Effector memory CD8-positive, alpha-beta T cell (primary cell): ENCODE results near the gene DLG2.

Experiments used
- ATAC-seq: fragments of 150-1000 bp; cut with Tn5 transposase; replicated peaks from 2 replicates; pipeline ENCODE4 v1.10.0; 2021; ENCODE audit warnings: mild to moderate bottlenecking, moderate library complexity
- DNase-seq, 3 experiments: peaks; one replicate each; pipeline ENCODE4 v3.0.0; 2021
- H3K27ac Mint-ChIP-seq, 2 donors: one replicate each; pipeline ENCODE4 v1.8.0; 2022; ENCODE audit warnings: mild to moderate bottlenecking in 2 of 2, mixed read lengths in 2 of 2, moderate library complexity in 2 of 2
- H3K27me3 Mint-ChIP-seq, 2 donors: one replicate each; pipeline ENCODE4 v1.8.0; 2022; ENCODE audit warnings: mixed read lengths in 2 of 2
- H3K36me3 Mint-ChIP-seq: one replicate; pipeline ENCODE4 v1.8.0; 2022; ENCODE audit warnings: mild to moderate bottlenecking, moderate library complexity, mixed read lengths; ENCODE audit not compliant: insufficient read depth
- H3K4me1 Mint-ChIP-seq, 2 donors: one replicate each; pipeline ENCODE4 v1.8.0; 2022; ENCODE audit warnings: low read depth in 2 of 2, mixed read lengths in 2 of 2
- H3K4me3 Mint-ChIP-seq, 2 donors: one replicate each; pipeline ENCODE4 v1.8.0; 2022; ENCODE audit warnings: mild to moderate bottlenecking in 2 of 2, mixed read lengths in 2 of 2, moderate library complexity in 2 of 2
- H3K9me3 Mint-ChIP-seq, 2 donors: one replicate each; pipeline ENCODE4 v1.8.0; 2022; ENCODE audit warnings: mixed read lengths in 2 of 2

Gene DLG2

DNA sequence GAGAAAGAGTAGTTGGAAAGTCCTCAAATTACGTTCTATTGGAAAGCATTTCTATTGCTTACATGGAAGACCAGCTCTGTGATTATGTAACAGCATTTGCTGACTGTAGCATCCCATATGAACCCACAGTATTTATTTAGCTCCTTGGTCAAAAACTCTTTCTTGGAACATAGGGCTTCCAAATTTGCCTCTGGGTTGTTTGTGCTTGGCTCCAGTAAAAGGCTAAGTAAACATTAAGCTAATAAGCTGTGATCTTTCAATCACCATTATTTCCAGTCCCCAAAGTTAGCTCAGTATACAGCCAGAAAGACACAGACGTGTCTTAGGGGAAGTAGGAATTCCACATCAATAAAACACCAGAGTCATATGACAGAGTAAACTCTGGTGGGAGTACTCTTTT lies 668.8 kb downstream of the DLG2 start:
- Mint-ChIP-seq H3K4me1 (no peaks in the 10 kb centered on the region), H3K4me3 (no peak overlapping the region), H3K27ac (no peak overlapping the region), H3K27me3 (no peaks in the 10 kb centered on the region), H3K9me3 (peaks cover 7 to 9% of the 10 kb centered on the region in 2 donors), H3K36me3 (no peaks in the 10 kb centered on the region)
- no peak for DNase-seq
- ATAC-seq, result no peak

DNA sequence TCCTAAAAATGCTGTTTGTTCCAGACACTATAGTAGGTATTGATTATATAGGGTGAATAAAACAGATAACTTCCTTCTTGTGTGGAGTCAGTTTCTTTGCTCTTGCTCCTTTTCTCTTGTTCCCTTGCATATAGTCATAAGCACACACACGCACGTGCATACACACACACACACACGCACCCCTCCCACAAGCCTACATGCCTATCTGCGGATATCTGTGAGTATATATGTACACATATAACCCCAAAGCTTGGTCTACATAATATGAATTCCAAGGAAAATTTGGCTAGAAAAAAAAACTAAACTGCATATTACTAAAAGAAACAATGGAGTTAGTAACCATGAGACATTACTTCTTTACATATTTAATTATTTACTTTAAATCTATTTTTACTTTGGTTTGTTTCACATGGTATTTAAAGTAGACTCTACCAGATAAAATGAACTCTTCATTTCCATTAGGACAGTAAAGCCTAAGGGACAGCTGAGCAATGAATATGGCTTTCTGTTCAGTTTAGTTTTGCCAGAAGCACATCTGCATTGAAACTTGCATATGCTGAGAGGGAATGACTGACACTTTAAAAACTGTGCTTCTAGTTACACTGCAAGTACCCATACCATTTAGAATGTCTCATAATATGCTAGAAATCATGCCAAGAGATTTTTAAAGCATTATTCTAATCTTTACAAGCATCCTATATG lies 676.4 kb downstream of the DLG2 start:
- H3K27me3 Mint-ChIP-seq, result no peaks in the 10 kb centered on the region
- ATAC-seq (no peak), DNase-seq (no peak)
- H3K4me3 Mint-ChIP-seq, result no peak overlapping the region
- peaks cover 4% of the 10 kb centered on the region for H3K36me3 Mint-ChIP-seq
- H3K9me3 Mint-ChIP-seq, result peaks cover 11 to 13% of the 10 kb centered on the region in 2 donors
- H3K27ac Mint-ChIP-seq, result no peak overlapping the region
- no peaks in the 10 kb centered on the region for H3K4me1 Mint-ChIP-seq

GRCh38 chr11:84947970-84948580 lies 679.1 kb downstream of the DLG2 start:
- DNase-seq (no peak), ATAC-seq (no peak)
- H3K4me3 Mint-ChIP-seq, result no peak overlapping the region
- no peak overlapping the region for H3K27ac Mint-ChIP-seq
- H3K27me3 Mint-ChIP-seq, result no peaks in the 10 kb centered on the region
- peaks cover 12 to 28% of the 10 kb centered on the region in 2 donors for H3K9me3 Mint-ChIP-seq
- H3K4me1 Mint-ChIP-seq, result no peaks in the 10 kb centered on the region
- peaks cover 4% of the 10 kb centered on the region for H3K36me3 Mint-ChIP-seq

- Mint-ChIP-seq H3K4me3 (no peak overlapping the region), H3K36me3 (peaks cover 1% of the 10 kb centered on the region), H3K4me1 (no peaks in the 10 kb centered on the region), H3K27me3 (no peaks in the 10 kb centered on the region), H3K27ac (no peak overlapping the region), H3K9me3 (peaks cover 12 to 34% of the 10 kb centered on the region in 2 donors)
- DNase-seq (no peak), ATAC-seq (no peak)
These were observed 680.1 kb downstream of the DLG2 start for GRCh38 chr11:84947070-84947469.

DNA sequence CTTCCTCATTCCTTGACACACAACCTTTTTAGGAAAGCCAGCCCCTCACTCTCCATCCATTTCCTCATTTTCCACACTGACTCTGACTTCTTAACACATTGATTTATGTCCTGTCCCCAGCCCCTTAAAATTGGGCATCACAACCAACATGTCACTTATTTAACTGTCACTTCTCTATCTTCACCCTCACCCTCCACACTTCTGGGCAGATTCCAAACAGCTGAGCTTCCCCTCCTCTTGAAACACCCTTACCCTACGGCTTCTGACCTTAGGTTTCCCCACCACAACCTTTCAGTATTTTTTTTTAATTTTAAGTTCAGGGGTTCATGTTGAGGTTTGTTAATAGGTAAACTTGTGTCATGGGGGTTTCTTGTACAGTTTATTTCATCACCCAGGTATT lies 696.3 kb downstream of the DLG2 start:
- H3K4me3 Mint-ChIP-seq, result no peak overlapping the region
- no peaks in the 10 kb centered on the region for H3K4me1 Mint-ChIP-seq
- no peaks in the 10 kb centered on the region for H3K36me3 Mint-ChIP-seq
- peaks cover 11 to 22% of the 10 kb centered on the region in 2 donors for H3K9me3 Mint-ChIP-seq
- H3K27me3 Mint-ChIP-seq, result no peaks in the 10 kb centered on the region
- ATAC-seq (no peak), DNase-seq (no peak)
- H3K27ac Mint-ChIP-seq, result no peak overlapping the region

DNA sequence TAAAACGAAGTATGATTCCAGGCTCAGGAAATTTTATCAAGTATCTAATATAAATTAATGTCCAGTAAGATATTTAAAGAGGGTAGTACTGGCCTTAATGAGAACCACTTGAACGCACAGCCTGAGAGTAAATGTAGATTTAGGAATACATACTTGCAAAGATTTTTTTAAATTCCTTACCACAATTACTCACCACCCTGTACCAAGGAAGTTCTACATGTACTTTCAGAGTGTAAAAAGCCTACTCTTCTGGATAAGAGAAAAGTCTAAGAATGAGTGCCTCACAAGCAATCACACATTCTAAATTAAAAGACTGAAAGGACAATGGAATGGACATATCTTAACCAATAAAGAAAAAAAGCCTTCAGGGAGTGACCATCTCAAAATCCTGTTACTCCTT lies 697.4 kb downstream of the DLG2 start:
- no peak for ATAC-seq
- no peaks in the 10 kb centered on the region for H3K4me1 Mint-ChIP-seq

DNA sequence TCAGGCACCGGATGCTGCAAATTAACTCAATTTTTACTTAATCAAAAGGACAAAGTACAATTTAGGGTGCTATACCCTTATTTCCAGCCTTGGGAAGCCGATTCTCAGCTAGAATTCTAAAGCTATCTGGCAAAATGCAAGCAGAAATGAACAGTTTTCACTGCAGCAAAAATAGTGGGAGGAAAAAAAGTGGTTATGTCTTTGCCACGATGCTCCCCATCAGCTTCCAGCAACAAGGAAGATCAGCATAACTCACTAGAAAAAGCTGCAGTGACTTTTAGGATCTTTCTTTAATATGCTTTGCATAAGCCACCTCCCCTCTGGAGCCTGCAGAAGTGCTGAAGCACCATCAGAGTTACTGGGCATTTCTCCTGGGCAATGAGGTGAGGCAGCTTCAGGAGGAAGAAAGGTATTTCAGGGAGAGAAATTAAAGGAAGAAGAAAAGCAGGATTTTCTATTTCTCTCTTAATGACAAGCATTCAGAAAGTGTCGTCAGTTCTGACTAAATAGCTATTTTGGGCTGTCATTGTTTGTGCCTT lies 702.9 kb downstream of the DLG2 start:
- Mint-ChIP-seq H3K27ac (no peak overlapping the region), H3K36me3 (no peaks in the 10 kb centered on the region)

More for the DNA sequence above, 697.4 kb downstream of the DLG2 start:
- Mint-ChIP-seq H3K4me3 (no peak overlapping the region), H3K27ac (no peak overlapping the region), H3K27me3 (no peaks in the 10 kb centered on the region), H3K36me3 (no peaks in the 10 kb centered on the region), H3K9me3 (peaks cover 9 to 17% of the 10 kb centered on the region in 2 donors)
- DNase-seq, result no peak

DNA sequence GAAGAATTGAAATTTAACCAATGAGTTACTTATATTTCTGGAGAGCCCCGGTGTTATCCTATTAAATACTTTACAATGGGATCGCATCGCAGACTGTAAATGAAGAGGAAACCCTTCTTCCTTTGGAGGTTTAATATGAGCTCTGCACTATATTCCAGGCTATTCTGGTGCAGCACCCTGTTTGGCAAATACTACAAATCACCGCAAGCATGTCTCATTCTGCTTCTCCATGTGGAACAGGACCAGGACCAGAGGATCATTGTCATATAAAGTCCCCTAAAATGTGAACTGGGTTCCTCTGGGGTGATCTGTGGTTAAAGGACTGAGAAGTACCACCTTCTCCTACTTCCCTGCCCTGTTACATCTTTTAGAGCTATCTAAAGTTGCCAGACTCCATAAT lies 703.7 kb downstream of the DLG2 start:
- no peak overlapping the region for H3K4me3 Mint-ChIP-seq
- no peak overlapping the region for H3K27ac Mint-ChIP-seq
- H3K4me1 Mint-ChIP-seq, result no peaks in the 10 kb centered on the region
- DNase-seq (no peak), ATAC-seq (no peak)
- H3K36me3 Mint-ChIP-seq, result no peaks in the 10 kb centered on the region
- H3K27me3 Mint-ChIP-seq, result no peaks in the 10 kb centered on the region
- peaks cover 3 to 7% of the 10 kb centered on the region in 2 donors for H3K9me3 Mint-ChIP-seq

More for the DNA sequence above, 702.9 kb downstream of the DLG2 start:
- DNase-seq (no peak), ATAC-seq (no peak)
- H3K4me1 Mint-ChIP-seq, result no peaks in the 10 kb centered on the region
- peaks cover 3 to 7% of the 10 kb centered on the region in 2 donors for H3K9me3 Mint-ChIP-seq
- no peaks in the 10 kb centered on the region for H3K27me3 Mint-ChIP-seq
- no peak overlapping the region for H3K4me3 Mint-ChIP-seq

- Mint-ChIP-seq H3K27ac (no peak overlapping the region), H3K4me1 (no peaks in the 10 kb centered on the region), H3K27me3 (no peaks in the 10 kb centered on the region), H3K36me3 (no peaks in the 10 kb centered on the region), H3K9me3 (peaks cover 6 to 7% of the 10 kb centered on the region in 2 donors), H3K4me3 (no peak overlapping the region)
- ATAC-seq (no peak), DNase-seq (no peak)
These were observed 704.3 kb downstream of the DLG2 start for GRCh38 chr11:84922836-84923235.

GRCh38 chr11:84922212-84922805 lies 704.8 kb downstream of the DLG2 start:
- Mint-ChIP-seq H3K4me1 (no peaks in the 10 kb centered on the region), H3K4me3 (no peak overlapping the region), H3K27ac (no peak overlapping the region), H3K36me3 (no peaks in the 10 kb centered on the region), H3K27me3 (no peaks in the 10 kb centered on the region), H3K9me3 (peaks cover 6 to 7% of the 10 kb centered on the region in 2 donors)
- no peak for DNase-seq
- no peak for ATAC-seq

DNA sequence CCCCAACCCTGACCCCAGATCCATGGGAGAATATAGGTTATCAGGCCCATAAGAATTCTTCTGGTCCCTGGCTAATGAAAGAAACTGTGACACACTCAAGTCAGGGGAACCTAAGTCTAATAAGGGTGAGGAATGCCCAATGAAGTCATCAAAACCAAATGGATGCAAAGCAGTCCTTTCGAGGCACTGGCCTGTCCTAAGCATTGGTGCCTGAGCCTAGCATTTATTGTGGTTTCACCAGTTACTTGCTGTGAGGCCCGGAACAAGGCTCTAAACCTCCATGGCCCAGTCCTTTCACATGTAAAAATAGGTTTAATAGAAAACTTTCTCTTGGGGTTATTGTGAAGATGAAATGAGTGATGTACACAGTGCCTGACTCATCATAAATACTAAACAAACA lies 712.6 kb downstream of the DLG2 start:
- no peaks in the 10 kb centered on the region for H3K27me3 Mint-ChIP-seq
- H3K9me3 Mint-ChIP-seq, result peaks cover 7 to 14% of the 10 kb centered on the region in 2 donors
- no peaks in the 10 kb centered on the region for H3K4me1 Mint-ChIP-seq
- DNase-seq, result no peak
- ATAC-seq, result no peak
- no peak overlapping the region for H3K27ac Mint-ChIP-seq
- H3K36me3 Mint-ChIP-seq, result no peaks in the 10 kb centered on the region
- no peak overlapping the region for H3K4me3 Mint-ChIP-seq

DNA sequence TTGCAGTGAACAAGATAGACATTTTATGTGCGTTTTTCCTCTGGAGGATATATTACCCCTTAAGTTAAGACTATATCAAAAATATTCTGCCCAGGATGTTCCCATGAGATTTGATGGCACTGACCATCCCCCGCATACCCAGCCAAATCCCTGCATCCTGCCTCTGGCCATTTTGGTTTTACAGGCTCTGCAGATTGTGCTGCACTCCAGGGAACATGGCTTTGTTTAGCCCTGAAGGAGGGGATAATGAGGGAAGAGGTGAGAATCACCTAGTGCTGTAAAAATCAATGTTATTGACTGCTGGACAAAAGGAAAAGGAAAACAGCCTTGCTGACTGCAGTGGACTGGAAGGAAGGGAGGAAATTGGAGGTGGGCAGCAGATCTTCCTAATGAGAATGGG lies 717.4 kb downstream of the DLG2 start:
- Mint-ChIP-seq H3K36me3 (no peaks in the 10 kb centered on the region), H3K4me1 (no peaks in the 10 kb centered on the region), H3K27me3 (no peaks in the 10 kb centered on the region), H3K27ac (no peak overlapping the region), H3K9me3 (peaks cover 6% of the 10 kb centered on the region in 2 donors), H3K4me3 (no peak overlapping the region)
- ATAC-seq (no peak), DNase-seq (no peak)

DNA sequence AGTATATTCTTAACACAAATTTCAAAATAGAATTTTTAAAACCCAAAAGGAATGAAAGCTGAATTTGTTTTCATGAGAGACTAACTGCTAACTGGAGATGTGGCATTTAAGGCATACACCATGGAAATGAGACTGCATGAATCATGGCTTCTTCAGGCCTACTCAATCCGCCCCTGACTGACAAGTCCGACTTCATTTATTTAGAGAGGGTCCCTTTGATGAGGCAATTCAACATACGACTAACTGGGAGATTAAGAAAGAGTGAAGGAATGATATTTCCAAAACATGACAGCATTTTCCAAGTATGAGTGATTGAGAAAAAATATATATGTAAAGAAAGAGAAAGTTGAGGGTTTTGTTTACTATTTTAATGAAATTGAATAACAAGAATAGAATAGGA lies 720.1 kb downstream of the DLG2 start:
- DNase-seq, result no peak
- ATAC-seq, result no peak

GRCh38 chr11:84905411-84905810 lies 721.7 kb downstream of the DLG2 start:
- Mint-ChIP-seq H3K4me3 (no peak overlapping the region), H3K36me3 (no peaks in the 10 kb centered on the region), H3K9me3 (peaks cover under 1 to 17% of the 10 kb centered on the region in 2 donors), H3K27ac (no peak overlapping the region), H3K27me3 (no peaks in the 10 kb centered on the region), H3K4me1 (no peaks in the 10 kb centered on the region)
- ATAC-seq, result no peak
- no peak for DNase-seq

More for the DNA sequence above, 720.1 kb downstream of the DLG2 start:
- H3K9me3 Mint-ChIP-seq, result peaks cover 6 to 17% of the 10 kb centered on the region in 2 donors
- H3K27me3 Mint-ChIP-seq, result no peaks in the 10 kb centered on the region
- no peak overlapping the region for H3K4me3 Mint-ChIP-seq
- no peaks in the 10 kb centered on the region for H3K4me1 Mint-ChIP-seq
- no peaks in the 10 kb centered on the region for H3K36me3 Mint-ChIP-seq
- no peak overlapping the region for H3K27ac Mint-ChIP-seq
